ENCODE measurements around the gene L3MBTL4.

Gene L3MBTL4

DNA sequence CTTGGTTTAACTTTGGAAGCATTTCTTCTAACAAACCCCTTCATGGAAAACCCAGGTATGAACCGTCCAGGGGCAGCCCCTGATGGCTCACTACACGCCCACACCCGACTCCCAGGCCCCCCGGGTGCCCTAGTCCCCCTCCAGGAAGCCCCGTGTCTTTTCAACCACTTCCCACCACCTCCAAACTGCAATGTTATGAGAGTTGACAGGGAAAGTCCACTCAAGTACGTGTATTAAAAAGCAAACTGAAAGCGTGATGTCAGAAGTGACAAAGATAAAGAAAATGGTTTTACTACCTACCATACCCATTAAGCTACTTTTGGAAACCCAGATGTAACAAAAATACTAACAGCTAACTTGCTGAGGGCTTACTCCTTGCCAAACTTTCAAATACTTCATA is 51.5 kb downstream of the L3MBTL4 start:
- no peak for DNase-seq (ENCODE audit: low spot score)

DNA sequence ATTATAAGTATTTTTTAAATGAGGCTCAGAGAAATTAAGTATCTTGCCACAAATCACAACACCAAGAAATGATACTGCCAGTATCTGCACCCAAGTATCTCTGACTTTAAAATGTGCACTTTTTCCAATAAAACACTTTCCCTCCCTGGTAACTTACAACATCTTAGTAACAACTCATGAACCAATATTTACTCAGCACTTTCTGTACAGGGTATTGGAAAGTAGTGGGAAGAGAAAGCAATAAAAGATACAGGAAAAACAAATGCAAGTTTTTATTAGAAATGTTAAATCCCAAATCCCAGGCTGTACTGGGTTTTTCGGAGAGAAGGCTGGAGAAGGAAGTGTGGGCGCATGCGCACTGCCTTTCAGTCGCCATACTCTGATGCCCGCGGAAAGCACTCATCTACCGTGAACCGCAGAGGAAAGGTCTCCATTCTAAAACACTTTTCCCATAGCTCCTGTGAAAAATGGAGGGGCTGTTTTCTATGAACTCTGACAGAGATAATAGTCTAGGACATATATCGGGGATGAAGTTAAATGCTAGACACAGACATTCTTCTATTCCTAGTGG is 52.1 kb downstream of the L3MBTL4 start:
- DNase-seq (ENCODE audit: low spot score), result no peak

DNA sequence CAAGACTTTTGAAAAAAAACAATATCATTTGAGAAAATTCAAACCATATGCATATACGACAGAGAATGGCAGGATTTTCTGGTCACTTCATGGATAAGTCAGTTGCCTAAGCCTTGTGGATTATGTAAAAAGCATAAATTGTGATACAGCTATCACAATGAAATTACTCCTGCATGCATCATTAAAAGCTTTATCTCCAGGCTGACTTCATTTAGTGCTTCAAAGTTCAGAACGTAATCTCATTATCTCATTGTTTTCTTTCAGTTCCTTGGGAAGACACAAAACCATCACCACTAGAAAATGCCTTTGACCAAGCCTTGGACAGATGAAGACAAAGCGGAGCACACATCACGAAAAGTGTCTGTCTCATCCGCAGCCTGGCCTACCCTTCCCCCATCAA is 57.0 kb downstream of the L3MBTL4 start:
- DNase-seq (ENCODE audit: low spot score), result no peak

DNA sequence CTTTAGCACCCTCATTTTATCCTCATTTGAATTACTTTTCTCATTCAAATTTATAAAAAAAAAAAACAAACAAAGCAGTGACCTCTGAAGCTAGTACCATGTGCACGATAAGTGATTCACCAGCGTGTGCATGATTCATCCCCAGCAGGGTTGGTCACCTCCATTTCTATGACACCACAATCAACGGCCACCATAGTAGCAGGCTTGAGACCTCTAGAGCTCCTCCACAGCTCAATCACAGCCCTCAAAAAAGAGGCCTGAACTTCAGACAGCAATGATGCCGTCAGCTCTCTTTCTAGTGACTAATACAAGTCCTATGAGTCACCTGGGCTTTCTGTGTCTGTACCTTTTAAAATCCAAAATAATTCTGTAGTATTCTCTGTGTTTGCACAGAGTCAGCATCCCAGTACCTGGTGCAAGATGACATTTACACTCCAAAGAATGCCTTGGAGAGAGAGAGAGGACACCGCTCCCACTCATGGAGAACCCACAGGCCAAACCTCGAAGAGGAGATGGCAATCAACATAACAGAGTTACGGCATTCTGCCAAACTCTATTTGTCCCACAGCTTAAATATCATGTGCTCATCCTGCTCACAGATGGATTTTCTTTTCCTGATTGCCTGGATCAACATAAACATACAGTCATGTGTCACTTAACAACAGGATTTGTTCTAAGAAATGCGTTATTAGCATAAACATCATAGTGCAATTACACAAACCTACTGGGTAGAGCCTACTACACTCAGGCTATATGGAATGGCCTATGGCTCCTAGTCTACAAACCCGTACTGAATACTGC is 58.7 kb downstream of the L3MBTL4 start:
- DNase-seq (ENCODE audit: low spot score), result no peak

DNA sequence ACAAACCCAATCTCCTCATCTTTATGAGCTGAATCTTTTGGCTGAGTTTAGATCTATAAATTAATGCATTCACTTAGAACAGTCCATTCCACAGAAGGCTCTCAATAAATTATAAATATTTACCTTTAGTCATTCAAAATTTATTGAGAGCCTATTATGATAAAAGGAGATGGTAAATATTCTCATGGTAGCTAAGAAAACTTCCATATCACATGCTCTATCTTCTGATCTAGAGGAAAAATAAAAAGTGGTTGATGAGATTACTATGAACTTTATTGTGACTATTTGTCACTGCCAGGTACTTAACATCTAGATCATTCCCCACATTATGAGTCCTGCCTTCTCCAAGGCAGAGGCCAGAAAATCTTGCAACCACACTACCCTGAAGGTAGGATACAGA is 62.4 kb downstream of the L3MBTL4 start:
- DNase-seq (ENCODE audit: low spot score), result no peak

DNA sequence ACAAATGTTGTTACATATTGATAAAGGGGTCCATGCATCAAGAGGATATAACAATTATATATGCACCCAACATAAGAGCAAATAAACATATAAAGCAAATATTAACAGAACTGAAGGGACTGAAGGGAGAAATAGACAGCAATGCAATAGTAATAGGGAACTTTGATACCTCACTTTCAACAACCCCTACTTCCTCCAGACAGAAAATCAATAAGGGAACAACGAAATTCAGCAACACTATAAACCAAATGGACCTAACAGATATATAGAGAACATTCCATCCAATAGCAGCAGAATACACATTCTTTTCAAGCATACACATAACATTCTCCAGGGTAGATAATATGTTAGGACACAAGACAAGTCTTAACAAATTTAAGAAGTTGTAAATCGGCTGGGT is 71.7 kb downstream of the L3MBTL4 start:
- no peak for DNase-seq (ENCODE audit: low spot score)

DNA sequence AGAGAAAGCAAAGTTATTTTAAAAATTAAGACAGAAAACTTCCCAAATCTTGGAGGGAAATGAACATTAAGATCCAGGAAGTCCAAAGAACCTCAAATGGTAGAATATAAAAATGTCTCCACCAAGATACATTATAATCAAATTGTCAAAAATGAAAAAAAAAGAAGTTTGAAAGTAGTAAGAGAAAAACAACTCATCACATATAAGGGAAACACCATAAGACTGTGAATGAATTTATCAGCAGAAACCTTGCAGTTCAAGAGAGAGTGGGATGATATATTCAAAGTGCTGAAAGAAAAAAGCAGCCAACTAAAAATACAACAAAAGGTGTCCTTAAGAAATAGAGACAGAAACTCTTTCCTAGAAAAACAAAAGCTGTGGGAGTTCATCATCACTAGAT is 73.0 kb downstream of the L3MBTL4 start:
- no peak for DNase-seq (ENCODE audit: low spot score)

DNA sequence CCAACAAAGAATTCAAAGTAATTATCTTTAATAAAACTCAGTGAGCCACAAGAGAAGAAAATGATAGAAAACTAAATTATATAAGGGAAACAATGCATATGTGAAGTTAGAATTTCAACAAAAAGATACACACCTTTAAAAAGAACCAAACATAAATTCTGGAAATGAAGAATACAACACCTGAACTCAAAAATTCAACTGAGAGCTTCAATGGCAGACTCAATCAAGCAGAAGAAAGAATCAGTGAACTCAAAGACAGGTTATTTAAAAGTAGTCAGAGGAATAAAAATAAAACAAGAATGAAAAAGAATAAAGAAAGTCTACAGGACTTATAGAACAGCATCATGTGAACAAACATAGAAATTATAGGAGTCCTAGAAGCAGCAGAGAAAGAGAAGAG is 73.4 kb downstream of the L3MBTL4 start:
- DNase-seq (ENCODE audit: low spot score), result no peak

DNA sequence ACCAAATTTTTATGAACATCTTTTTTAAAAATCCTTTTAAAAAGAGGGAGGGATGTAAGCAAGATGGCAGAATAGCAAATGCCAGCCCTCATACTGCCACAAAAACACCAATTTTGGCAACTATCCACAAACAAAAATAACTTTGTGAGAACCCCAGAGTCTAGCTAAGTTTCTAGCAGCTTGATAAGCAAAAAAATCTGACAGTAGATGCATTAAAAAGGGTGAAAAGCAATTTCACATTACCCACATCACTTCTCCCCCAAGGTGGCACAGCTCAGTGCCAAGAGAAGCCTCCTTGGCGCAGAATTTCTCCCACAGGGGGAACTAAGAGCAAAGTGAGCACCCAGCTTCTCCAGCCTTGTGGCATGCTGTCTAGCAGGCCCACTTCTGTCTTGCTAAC is 74.6 kb downstream of the L3MBTL4 start:
- DNase-seq (ENCODE audit: low spot score), result no peak

DNA sequence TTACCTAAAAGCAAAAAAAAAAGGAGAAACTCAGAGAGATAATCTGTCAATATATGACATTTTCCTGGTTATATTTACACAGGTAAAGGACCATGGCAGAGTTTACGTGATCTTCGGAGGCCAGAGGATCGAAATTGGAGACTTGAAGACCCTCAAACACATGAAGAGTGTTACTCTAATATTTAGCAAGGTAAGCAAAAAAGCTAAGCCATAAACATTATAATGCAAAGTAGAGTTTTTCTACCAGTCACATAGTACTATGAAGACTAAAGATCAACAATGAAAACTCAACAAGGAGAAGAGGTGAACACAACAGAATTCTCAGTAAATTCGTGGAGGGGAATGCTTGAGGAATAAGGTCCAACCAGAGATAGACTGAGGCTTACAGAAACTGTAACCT is 78.5 kb downstream of the L3MBTL4 start:
- DNase-seq (ENCODE audit: low spot score), result no peak

DNA sequence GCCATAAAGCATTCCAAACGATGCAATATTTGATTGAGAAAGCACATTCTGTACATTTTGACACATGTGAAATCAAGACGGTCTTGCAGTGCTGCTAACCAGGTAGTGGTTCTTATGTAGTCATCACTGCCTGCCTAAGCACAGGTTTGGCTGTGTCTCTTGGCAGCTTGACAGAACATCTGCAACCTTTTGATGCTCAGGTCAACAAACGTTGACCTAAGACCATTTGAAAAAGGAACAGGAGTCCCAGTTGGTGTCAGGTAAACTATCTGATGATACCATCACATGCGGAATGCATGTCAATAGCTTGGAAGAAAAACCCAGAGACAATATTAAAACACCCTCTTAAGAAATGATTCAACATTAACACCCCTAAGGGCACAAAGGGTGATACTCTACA is 80.7 kb downstream of the L3MBTL4 start:
- DNase-seq (ENCODE audit: low spot score), result no peak

DNA sequence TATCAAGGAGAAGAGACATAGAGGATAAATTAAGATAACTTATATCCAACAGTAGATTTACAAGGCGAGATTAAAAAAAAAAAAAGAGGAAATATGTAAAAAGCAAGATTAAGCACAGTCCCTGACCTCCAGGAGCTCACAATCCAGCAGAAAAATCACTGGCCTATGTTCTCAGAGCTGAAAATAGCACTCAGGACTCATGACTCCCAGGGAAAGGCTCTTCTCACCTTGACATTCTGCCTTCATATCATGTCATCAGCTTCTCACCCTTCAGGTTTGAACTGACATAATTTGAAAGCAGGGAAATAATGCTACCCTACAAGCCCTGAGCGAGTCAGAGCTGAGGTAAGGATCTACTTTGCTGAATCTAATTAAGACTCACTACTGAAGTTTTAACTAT is 82.8 kb downstream of the L3MBTL4 start:
- DNase-seq (ENCODE audit: low spot score), result no peak

DNA sequence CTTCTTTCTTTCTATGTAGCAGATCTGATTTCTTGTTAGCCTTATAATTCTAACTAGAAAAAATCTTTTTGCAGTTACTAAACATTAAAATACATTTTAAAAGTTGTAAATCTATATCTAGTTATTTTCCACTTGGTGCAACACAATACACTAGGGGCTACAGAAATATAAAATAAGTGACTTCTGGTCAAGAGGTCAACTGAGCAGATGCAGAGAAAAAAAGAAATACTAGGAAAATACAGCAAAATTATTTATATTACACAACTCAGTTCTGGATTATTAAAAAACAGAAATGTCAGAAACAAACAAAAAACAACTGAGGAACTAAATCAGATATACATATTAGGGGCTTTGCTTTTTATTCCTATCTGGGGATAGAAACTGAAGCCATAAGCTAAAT is 83.9 kb downstream of the L3MBTL4 start:
- no peak for DNase-seq (ENCODE audit: low spot score)

DNA sequence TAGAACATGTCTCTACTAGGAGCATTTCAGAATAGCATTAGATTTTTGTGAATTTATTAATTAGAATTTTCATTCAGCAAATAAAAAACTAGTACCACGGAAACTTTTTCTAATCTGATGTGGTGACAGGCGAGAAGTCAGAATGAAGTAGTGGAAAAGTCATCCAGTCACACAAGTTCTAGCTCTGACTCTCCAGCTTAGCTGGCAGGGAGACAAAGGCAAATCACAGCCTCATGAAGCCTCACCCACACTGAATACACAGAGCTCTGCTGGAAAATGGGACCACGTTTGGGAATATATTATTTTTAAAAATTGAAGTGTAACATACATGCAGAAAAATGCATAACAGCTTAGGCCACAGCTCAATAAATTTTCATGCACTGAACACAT is 86.1 kb downstream of the L3MBTL4 start:
- DNase-seq (ENCODE audit: low spot score), result no peak

DNA sequence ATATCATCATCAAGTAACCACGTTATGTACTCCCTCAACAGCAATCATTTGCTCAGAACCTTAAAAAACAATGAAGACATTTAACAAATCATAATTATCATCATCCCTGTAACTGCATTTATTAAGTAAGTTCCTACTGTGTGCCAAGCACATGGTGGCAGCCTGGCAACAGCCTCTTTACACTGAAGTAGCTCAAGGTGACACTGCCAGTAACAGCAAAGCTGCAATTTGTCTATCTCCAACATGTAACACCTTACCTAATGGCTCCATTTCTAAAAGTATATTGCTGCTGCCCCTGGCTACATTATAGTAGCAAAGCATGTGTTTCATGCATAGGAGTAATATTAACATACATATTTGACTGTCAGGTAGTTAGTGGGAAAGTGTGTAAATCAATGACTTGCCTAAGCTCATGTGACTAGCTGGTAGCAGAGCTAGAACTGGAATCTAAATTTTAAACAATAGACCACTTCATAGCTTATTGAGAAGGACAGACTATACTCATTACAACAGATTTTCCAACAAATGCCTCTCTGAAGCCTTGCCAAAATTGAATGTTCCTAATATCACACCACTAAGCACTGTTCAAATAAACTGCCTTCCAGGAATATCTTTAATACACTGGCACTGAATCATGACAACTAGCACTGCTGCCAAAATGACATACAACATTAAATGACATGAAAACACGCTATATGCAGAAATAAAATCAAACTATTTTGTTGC is 86.7 kb downstream of the L3MBTL4 start:
- DNase-seq (ENCODE audit: low spot score), result no peak

DNA sequence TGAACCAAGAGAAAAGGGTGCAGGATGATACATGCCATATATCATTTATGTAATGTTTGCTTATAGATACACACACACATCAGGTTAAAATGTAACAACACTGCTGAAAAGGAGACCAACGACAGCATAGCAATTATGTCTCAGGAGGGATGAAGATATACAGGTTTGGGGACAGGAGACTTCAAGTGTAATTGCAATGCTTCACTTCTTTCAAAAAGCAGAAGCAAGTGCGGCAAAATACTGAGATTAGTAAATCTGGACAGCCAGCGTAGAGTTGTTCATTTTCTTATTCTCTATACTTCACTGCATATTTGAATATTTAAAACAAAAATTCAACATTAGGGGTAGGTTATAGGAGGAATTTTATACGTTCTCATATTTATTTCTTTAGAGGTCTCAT is 87.2 kb downstream of the L3MBTL4 start:
- DNase-seq (ENCODE audit: low spot score), result no peak

DNA sequence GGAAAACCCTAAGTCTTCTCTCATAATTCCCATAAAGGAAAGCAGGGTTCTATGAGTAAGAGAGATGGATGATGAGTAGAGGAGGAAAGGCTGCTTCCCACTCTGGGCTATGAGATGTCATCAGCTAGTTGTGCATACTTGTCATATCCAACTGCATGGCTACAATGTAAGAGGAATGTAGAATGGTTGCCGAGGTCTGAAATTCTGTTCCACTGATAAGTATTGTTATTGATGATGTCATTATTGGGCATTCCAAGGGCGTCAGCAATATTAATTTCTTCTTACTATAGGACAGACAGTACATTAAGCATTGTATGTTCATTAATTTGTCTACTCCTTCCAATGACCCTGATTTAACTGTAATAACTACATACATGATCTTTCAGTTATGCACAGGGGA is 88.1 kb downstream of the L3MBTL4 start:
- DNase-seq (ENCODE audit: low spot score), result no peak

DNA sequence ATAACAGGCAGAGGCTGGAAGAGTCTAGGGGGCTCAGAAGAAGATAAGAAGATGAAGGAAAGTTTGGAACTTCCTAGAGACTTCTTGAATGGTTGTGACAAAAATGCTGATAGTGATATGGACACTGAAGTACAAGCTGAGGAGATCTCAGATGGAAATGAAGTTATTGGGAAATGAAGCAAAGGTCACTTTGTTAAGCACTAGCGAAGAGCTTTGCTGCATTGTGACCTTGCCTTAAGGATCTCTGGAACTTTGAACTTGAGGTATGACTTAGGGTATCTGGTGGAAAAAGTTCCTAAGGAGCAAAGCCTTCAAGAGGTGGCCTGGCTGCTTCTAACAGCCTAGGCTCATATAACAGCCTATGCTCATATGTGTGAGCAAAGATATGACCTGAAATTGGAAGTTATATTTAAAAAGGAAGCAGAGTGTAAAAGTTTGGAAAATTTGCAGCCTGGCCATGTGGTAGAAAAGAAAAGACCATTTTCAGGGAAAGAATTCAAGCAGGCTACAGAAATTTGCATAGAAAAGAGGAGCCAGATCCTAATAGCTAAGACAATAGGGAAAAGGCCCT is 91.3 kb downstream of the L3MBTL4 start:
- no peak for DNase-seq (ENCODE audit: low spot score)

DNA sequence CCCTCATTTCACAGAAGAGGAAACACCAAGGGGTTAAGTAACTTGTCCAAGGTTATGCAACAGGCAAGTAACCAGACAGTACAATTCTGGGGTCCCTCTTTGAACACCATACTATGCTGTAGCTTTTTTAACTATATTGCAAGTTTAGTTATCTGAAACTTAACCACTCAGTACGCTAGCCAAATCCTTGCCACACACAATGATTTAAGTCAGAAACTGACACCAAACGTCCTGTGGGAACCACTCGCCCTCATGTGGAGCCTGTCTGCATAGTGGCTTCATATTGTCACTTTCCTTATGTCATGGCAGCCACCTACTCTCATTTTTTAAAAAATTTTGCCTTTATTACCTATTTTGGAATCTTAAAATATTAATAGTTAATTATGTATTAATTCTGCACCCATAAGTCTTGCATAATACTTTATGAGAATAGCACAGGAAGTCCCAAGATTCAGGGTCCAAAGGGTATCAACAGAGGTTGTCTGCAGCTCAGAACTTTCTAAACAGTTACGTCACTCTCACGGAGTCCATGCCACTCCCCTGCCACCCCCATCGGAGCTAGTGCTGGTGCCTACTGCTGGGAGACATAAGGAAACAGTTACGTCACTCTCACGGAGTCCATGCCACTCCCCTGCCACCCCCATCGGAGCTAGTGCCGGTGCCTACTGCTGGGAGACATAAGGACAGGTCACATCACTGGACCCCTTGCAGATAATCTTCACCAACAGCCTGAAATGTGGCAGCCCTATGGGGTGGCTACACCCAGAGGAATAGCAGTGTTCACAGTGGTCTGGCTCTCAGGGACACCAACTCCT is 99.0 kb downstream of the L3MBTL4 start:
- DNase-seq (ENCODE audit: low spot score), result no peak

DNA sequence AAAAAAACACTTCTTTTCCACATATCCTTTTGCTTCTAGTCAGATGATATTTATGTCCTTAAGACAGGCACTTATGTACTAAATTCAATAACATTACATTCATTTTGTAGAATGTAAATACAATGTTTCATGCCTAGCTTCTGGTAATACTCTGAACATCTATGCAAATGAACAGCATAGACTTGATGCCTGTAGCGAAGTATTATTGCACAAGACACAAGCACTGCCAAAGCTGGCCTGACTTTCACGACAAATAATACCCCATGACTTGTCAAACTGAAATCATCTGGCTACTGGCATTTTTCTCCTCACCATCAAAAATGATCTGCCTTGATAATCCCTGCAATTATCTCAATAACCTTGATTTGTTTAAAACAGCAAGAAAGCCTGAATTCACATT is 101.3 kb downstream of the L3MBTL4 start:
- no peak for DNase-seq (ENCODE audit: low spot score)

DNA sequence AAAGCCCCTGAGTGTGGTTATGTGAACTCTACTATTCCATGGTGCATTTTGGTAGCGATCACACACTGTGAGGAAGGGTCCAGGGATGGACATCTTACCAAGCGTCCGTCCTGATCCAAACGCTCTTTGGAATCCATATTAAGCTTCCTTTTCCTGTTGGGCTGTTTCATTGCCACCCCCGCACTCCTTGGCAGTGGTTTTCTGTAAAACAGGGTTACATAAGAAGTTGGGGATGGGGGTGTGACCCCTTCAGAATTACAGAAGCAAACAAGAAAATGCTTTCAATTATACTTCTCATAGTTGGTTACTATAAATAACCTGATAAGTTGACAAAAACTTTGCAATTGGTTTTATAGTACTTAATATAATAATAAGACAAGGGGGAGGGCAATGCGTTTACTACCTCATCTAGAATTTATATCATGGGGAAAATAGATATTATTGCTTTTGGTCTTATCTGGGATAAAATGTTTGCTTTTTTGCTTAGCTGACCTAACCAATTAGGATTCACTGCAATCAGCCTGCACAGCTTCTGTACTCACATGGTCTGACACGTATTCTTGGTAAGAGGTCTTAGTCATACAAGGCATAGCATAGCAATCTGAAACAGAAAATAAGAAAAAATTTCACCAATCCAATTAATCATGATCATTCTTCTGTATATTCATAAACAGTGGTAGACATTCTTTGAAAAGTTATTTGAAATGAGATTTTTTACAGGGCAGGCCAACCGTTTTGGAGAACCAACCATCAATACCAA is 103.1 kb downstream of the L3MBTL4 start:
- DNase-seq (ENCODE audit: low spot score), result no peak

DNA sequence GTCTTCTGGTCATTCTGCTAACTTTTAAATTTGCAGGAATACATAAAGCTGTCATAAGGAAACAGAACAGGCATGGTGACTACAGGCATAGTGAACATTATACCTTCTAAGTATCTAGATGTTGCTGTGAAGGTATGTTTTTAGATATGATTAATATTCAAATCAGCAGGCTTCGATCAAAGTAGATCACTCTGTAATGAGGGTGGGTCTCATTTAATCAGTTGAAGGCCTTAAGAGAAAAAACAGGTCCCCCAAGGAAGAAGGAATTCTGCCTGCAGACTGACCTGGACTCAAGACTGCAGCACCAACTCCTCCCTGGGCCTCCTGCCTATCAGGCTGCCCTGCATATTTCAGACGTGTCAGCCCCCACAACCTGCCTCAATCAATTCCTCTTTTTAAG is 104.0 kb downstream of the L3MBTL4 start:
- no peak for DNase-seq (ENCODE audit: low spot score)
